Activated CD4-positive, alpha-beta memory T cell treated with anti-CD3 and anti-CD28 coated beads for 36 hours (primary cell): Measurements from ENCODE around the gene PKD2L1. TPM values are rescaled to one million over a fixed set of nuclear protein-coding genes. Genes with fewer than 3 reads are reported as not detected.

Experiments used
- CTCF ChIA-PET: fragments of 350-600 bp; sonication (Branson Sonifier 250); formaldehyde crosslinking; loops from one replicate; lab custom pipeline; 2021; ENCODE audit warnings: antibody characterized with exemption, inconsistent platforms; lab: Charles Lee
- POLR2A ChIA-PET: fragments of 350-600 bp; sonication (Branson Sonifier 250); formaldehyde crosslinking; loops from one replicate; lab custom pipeline; 2021; ENCODE audit warnings: antibody characterized with exemption; lab: Charles Lee
- DNase-seq: peaks from one replicate; pipeline ENCODE4 v3.0.0-alpha.2; 2020
- H3K27ac Mint-ChIP-seq: one replicate; pipeline ENCODE4 v1.8.0; 2021; ENCODE audit warnings: mixed read lengths
- H3K27me3 Mint-ChIP-seq: one replicate; pipeline ENCODE4 v1.8.0; 2021; ENCODE audit warnings: mixed read lengths
- H3K36me3 Mint-ChIP-seq: one replicate; pipeline ENCODE4 v1.8.0; 2021; ENCODE audit warnings: mixed read lengths
- H3K4me1 Mint-ChIP-seq: one replicate; pipeline ENCODE4 v1.8.0; 2021; ENCODE audit warnings: low read depth, mixed read lengths
- H3K4me3 Mint-ChIP-seq: one replicate; pipeline ENCODE4 v1.8.0; 2021; ENCODE audit warnings: mild to moderate bottlenecking, mixed read lengths
- H3K9me3 Mint-ChIP-seq: one replicate; pipeline ENCODE4 v1.8.0; 2021; ENCODE audit warnings: mixed read lengths
- intact Hi-C: fragments of 100-400 bp; cut with micrococcal nuclease; formaldehyde crosslinking; loops from one replicate; pipeline ENCODE4 v1.15.1; 2023
- total RNA-seq, 2 experiments: library from RNA; stranded (reverse); gene quantifications; one replicate each; pipeline ENCODE4 v1.2.3, GENCODE V29; 2021

PKD2L1 gene
- total RNA-seq, 2 experiments from 2014 or later, result not detected

GRCh38 chr10:100368721-100369120 lies 38.7 kb upstream of the PKD2L1 start:
- DNase-seq, result no peak
- CTCF ChIA-PET, result interaction anchor here (0.6 to 0.8 kb wide), 2 partner anchors 24 to 1160 kb away, joined by 3 to 4 read pairs; no protein-coding TSS in a partner anchor
- Mint-ChIP-seq H3K9me3 (no peaks in the 10 kb centered on the region), H3K27me3 (no peaks in the 10 kb centered on the region), H3K4me1 (peaks cover 23% of the 10 kb centered on the region), H3K27ac (no peak overlapping the region), H3K36me3 (peaks cover 10% of the 10 kb centered on the region), H3K4me3 (no peak overlapping the region)
- POLR2A ChIA-PET, result interaction anchor here (1.0 to 1.2 kb wide), 2 partner anchors 22 kb away, joined by 3 to 4 read pairs; partner anchors contain the start of gene SCD
- intact Hi-C loops, result no loop called here

GRCh38 chr10:100364735-100365391 lies 34.8 kb upstream of the PKD2L1 start:
- Mint-ChIP-seq H3K4me1 (peaks cover 7% of the 10 kb centered on the region), H3K9me3 (no peaks in the 10 kb centered on the region), H3K27ac (no peak overlapping the region), H3K36me3 (peaks cover 46% of the 10 kb centered on the region), H3K4me3 (no peak overlapping the region), H3K27me3 (no peaks in the 10 kb centered on the region)
- intact Hi-C loops, result no loop called here
- POLR2A ChIA-PET, result interaction anchor here (1.0 to 1.6 kb wide), 4 partner anchors 9 to 24 kb away, joined by 3 to 7 read pairs (median 4); no protein-coding TSS in a partner anchor
- CTCF ChIA-PET, result interaction anchor here (0.6 to 0.9 kb wide), 4 partner anchors 13 to 271 kb away, joined by 3 to 4 read pairs (median 3); partner anchors contain the start of gene SCD
- DNase-seq, result no peak

GRCh38 chr10:100364175-100364574 lies 34.1 kb upstream of the PKD2L1 start:
- Mint-ChIP-seq H3K4me3 (no peak overlapping the region), H3K4me1 (peaks cover 6% of the 10 kb centered on the region), H3K9me3 (no peaks in the 10 kb centered on the region), H3K27ac (no peak overlapping the region), H3K27me3 (no peaks in the 10 kb centered on the region), H3K36me3 (peaks cover 53% of the 10 kb centered on the region)
- no peak for DNase-seq
- ChIA-PET POLR2A (interaction anchor here (1.6 kb wide), 1 partner anchor 9 kb away, joined by 7 read pairs; no protein-coding TSS in a partner anchor), CTCF (interaction anchor here (0.7 kb wide), 1 partner anchor 69 kb away, joined by 3 read pairs; no protein-coding TSS in a partner anchor)
- intact Hi-C loops, result no loop called here

- ChIA-PET POLR2A (interaction anchor here (0.8 to 0.9 kb wide), 2 partner anchors 11 to 16 kb away, joined by 3 to 4 read pairs; partner anchors contain the start of gene SCD), CTCF (no interaction called here)
- Mint-ChIP-seq H3K4me3 (no peak overlapping the region), H3K36me3 (peaks cover 58% of the 10 kb centered on the region), H3K27me3 (no peaks in the 10 kb centered on the region), H3K4me1 (peaks cover 9% of the 10 kb centered on the region), H3K27ac (no peak overlapping the region), H3K9me3 (no peaks in the 10 kb centered on the region)
- no peak for DNase-seq
- intact Hi-C loops, result no loop called here
These were observed 32.8 kb upstream of the PKD2L1 start for GRCh38 chr10:100362570-100363496.

GRCh38 chr10:100360234-100360633 lies 30.2 kb upstream of the PKD2L1 start:
- CTCF ChIA-PET, result no interaction called here
- no peak for DNase-seq
- H3K4me3 Mint-ChIP-seq, result no peak overlapping the region
- H3K27me3 Mint-ChIP-seq, result no peaks in the 10 kb centered on the region
- no peak overlapping the region for H3K27ac Mint-ChIP-seq
- POLR2A ChIA-PET, result interaction anchor here (1.2 kb wide), 1 partner anchor 34 kb away, joined by 3 read pairs; no protein-coding TSS in a partner anchor
- H3K9me3 Mint-ChIP-seq, result no peaks in the 10 kb centered on the region
- H3K36me3 Mint-ChIP-seq, result peaks cover 81% of the 10 kb centered on the region
- intact Hi-C loops, result no loop called here
- H3K4me1 Mint-ChIP-seq, result peaks cover 4% of the 10 kb centered on the region

GRCh38 chr10:100359529-100360150 lies 29.6 kb upstream of the PKD2L1 start:
- no peak overlapping the region for H3K27ac Mint-ChIP-seq
- intact Hi-C loops, result no loop called here

GRCh38 chr10:100359030-100359432 lies 29.0 kb upstream of the PKD2L1 start:
- DNase-seq, result no peak
- Mint-ChIP-seq H3K27ac (no peak overlapping the region), H3K4me1 (peaks cover 4% of the 10 kb centered on the region), H3K4me3 (no peak overlapping the region), H3K27me3 (no peaks in the 10 kb centered on the region), H3K36me3 (peaks cover 85% of the 10 kb centered on the region), H3K9me3 (no peaks in the 10 kb centered on the region)
- intact Hi-C loops, result no loop called here
- ChIA-PET CTCF (no interaction called here), POLR2A (interaction anchor here (1.2 kb wide), 1 partner anchor 35 kb away, joined by 3 read pairs; no protein-coding TSS in a partner anchor)

More at GRCh38 chr10:100359529-100360150, 29.6 kb upstream of the PKD2L1 start:
- Mint-ChIP-seq H3K27me3 (no peaks in the 10 kb centered on the region), H3K4me1 (peaks cover 4% of the 10 kb centered on the region), H3K36me3 (peaks cover 85% of the 10 kb centered on the region), H3K9me3 (no peaks in the 10 kb centered on the region), H3K4me3 (no peak overlapping the region)
- ChIA-PET POLR2A (interaction anchor here (1.2 kb wide), 1 partner anchor 35 kb away, joined by 3 read pairs; no protein-coding TSS in a partner anchor), CTCF (no interaction called here)
- no peak for DNase-seq

GRCh38 chr10:100357059-100357858 lies 27.2 kb upstream of the PKD2L1 start:
- no peaks in the 10 kb centered on the region for H3K27me3 Mint-ChIP-seq
- POLR2A ChIA-PET, result no interaction called here
- DNase-seq, result no peak
- peaks cover 86% of the 10 kb centered on the region for H3K36me3 Mint-ChIP-seq
- intact Hi-C loops, result no loop called here
- H3K4me1 Mint-ChIP-seq, result peaks cover 4% of the 10 kb centered on the region
- no peak overlapping the region for H3K27ac Mint-ChIP-seq
- CTCF ChIA-PET, result no interaction called here
- no peak overlapping the region for H3K4me3 Mint-ChIP-seq
- no peaks in the 10 kb centered on the region for H3K9me3 Mint-ChIP-seq

GRCh38 chr10:100356067-100357017 lies 26.3 kb upstream of the PKD2L1 start:
- no peaks in the 10 kb centered on the region for H3K9me3 Mint-ChIP-seq
- CTCF ChIA-PET, result no interaction called here
- POLR2A ChIA-PET, result no interaction called here
- DNase-seq, result no peak
- no peak overlapping the region for H3K27ac Mint-ChIP-seq
- H3K4me3 Mint-ChIP-seq, result no peak overlapping the region
- H3K36me3 Mint-ChIP-seq, result peaks cover 86% of the 10 kb centered on the region
- H3K4me1 Mint-ChIP-seq, result peaks cover 4% of the 10 kb centered on the region
- H3K27me3 Mint-ChIP-seq, result no peaks in the 10 kb centered on the region
- intact Hi-C loops, result no loop called here

- DNase-seq, result no peak
- intact Hi-C loops, result no loop called here
- Mint-ChIP-seq H3K9me3 (no peaks in the 10 kb centered on the region), H3K4me3 (no peak overlapping the region), H3K27ac (no peak overlapping the region), H3K27me3 (no peaks in the 10 kb centered on the region), H3K36me3 (peaks cover 86% of the 10 kb centered on the region), H3K4me1 (peaks cover 10% of the 10 kb centered on the region)
- CTCF ChIA-PET, result no interaction called here
- POLR2A ChIA-PET, result no interaction called here
These were observed 25.1 kb upstream of the PKD2L1 start for GRCh38 chr10:100355086-100355485.
